Thymus (tissue), 11 donors: ENCODE data around the gene MTA2. TPM values are rescaled to one million over a fixed set of nuclear protein-coding genes. Genes with fewer than 3 reads are reported as not detected.
"Not testable (repeated sequence)": the region's sequence is repeated elsewhere in the genome, so short reads cannot be mapped to it uniquely, and the experiment has no call there.

Source experiments
- DNase-seq, 9 donors: peaks; one replicate each; pipeline ENCODE4 v3.0.0-alpha.2; 2013; ENCODE audit warnings: low spot score in 9 of 9, low read depth in 6 of 9, missing footprints in 1 of 9
- H3K27ac ChIP-seq, 2 donors: one replicate each; pipeline ENCODE4 v1.5.1; 2013; ENCODE audit warnings: control low read depth in 1 of 2, low read depth in 1 of 2, low read length in 1 of 2, mild to moderate bottlenecking in 1 of 2, moderate library complexity in 1 of 2
- H3K27me3 ChIP-seq, 2 donors: one replicate each; pipeline ENCODE4 v1.5.1; 2013; ENCODE audit warnings: low read length in 1 of 2; ENCODE audit not compliant: control insufficient read depth in 2 of 2, insufficient read depth in 1 of 2
- H3K36me3 ChIP-seq, 2 donors: one replicate each; pipeline ENCODE4 v1.5.1; 2013; ENCODE audit warnings: low read length in 1 of 2, mild to moderate bottlenecking in 1 of 2, moderate library complexity in 1 of 2; ENCODE audit not compliant: control insufficient read depth in 2 of 2, insufficient read depth in 2 of 2
- H3K4me1 ChIP-seq, 2 donors: one replicate each; pipeline ENCODE4 v1.5.1; 2013; ENCODE audit warnings: low read length in 2 of 2; ENCODE audit not compliant: control insufficient read depth in 2 of 2, insufficient read depth in 2 of 2
- H3K4me3 ChIP-seq, 2 donors: one replicate each; pipeline ENCODE4 v1.5.1; 2013; ENCODE audit warnings: low read length in 2 of 2, control low read depth in 1 of 2, mild to moderate bottlenecking in 1 of 2
- H3K9me3 ChIP-seq, 2 donors: one replicate each; pipeline ENCODE4 v1.5.1; 2013; ENCODE audit warnings: low read length in 1 of 2, mild to moderate bottlenecking in 1 of 2; ENCODE audit not compliant: control insufficient read depth in 2 of 2, insufficient read depth in 1 of 2
- WGBS: extraction: QIAGEN DNeasy Blood & Tissue Kit; methylation state at CpG from one replicate; pipeline ENCODE4 v1.1.7; 2013; 5-methylcytosine and 5-hydroxymethylcytosine counted together
- polyA plus RNA-seq: library from polyadenylated mRNA; stranded (reverse); fragments of 200-250 nt; gene quantifications from one replicate; pipeline ENCODE4 v1.2.3, GENCODE V29; 2013
- total RNA-seq: library from RNA; stranded (reverse); fragments of 120-200 nt; gene quantifications from one replicate; pipeline ENCODE4 v1.2.4, GENCODE V29; 2013
- donor health status: healthy.

The MTA2 gene
- total and polyA plus RNA-seq, 2 donors, result 79.3 to 121 TPM

DNA sequence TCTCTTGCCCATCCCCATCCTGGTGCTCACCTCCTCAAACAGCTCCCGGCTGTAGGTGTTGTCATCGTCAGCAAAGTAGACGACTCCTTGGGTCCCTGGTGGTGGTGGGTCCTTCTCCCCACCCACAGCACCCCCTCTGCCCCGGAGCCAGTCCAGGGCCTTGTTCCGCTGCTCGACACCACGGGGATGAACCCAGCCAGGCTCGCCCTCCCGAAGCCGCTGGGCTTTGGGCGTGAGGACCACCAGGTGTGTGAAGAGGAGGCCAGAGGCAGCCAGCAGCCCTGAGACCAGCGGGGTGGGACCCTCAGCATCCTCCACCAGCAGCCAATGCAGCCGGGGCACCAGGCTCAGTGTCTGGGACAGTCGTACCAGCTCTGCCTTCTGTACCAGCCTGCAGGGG lies 15.3 kb upstream of the MTA2 start:
- H3K4me1 ChIP-seq, result peaks cover 11 to 17% of the 10 kb centered on the region in 2 donors

DNA sequence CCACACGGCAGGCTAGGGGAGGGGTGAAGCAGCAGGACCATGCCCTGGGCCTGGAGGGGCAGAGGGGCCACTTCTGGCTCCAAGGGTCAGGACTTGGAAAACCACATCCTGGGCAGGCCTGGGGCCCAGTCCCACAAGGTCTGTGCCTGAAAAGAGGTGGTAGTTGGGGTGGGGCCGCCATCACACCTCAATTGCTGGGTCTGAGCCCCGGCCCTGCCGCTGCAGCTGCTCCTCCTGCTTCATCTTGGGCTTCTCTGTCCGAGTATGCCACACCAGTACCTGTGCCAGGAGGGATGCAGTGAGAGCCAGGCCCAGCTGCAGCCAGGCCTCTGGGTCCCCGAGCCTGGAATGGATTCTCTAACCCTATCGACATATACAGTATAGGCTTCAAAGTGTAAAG lies 13.9 kb upstream of the MTA2 start:
- no peak overlapping the region for H3K27ac ChIP-seq
- H3K4me3 ChIP-seq, result no peak overlapping the region
- peaks cover 4 to 20% of the 10 kb centered on the region in 2 donors for H3K4me1 ChIP-seq
- DNase-seq, result no peak
- H3K27me3 ChIP-seq, result no peaks in the 10 kb centered on the region
- H3K9me3 ChIP-seq, result no peaks in the 10 kb centered on the region
- WGBS, result 98% methylated on average over 7 of the region's 7 CpGs
- peaks cover 28 to 30% of the 10 kb centered on the region in 2 donors for H3K36me3 ChIP-seq

More for the DNA sequence above, 15.3 kb upstream of the MTA2 start:
- not testable (repeated sequence) for H3K4me3 ChIP-seq, H3K9me3 ChIP-seq, DNase-seq, H3K27ac ChIP-seq, H3K27me3 ChIP-seq
- H3K36me3 ChIP-seq, result peaks cover 26 to 30% of the 10 kb centered on the region in 2 donors
- WGBS, result 98% methylated on average over 14 of the region's 14 CpGs

DNA sequence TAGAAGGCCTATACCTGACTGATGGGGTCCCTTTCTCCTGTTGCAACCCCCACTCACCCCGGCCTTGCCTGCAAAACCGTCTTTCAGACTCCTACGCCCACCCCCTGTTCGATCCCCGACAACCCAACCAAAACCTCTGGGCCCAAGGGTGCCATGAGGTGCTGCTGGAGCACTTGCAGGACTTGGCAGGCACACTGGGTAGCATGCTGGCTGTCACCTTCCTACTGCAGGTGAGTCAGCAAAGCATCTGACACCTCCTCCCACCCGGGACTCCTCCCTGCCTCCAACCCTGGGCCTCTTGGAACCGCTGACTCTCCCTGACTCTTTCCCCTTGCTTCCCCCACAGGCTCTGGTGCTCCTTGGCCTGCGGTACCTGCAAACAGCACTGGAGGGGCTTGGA lies 12.6 kb upstream of the MTA2 start:
- Histone ChIP-seq H3K27ac (no peak overlapping the region), H3K9me3 (no peaks in the 10 kb centered on the region), H3K4me1 (peaks cover 0 to 17% of the 10 kb centered on the region in 2 donors), H3K27me3 (no peaks in the 10 kb centered on the region), H3K4me3 (no peak overlapping the region), H3K36me3 (peaks cover 30 to 35% of the 10 kb centered on the region in 2 donors)
- no peak for DNase-seq
- WGBS, result 92% methylated on average over 8 of the region's 8 CpGs

DNA sequence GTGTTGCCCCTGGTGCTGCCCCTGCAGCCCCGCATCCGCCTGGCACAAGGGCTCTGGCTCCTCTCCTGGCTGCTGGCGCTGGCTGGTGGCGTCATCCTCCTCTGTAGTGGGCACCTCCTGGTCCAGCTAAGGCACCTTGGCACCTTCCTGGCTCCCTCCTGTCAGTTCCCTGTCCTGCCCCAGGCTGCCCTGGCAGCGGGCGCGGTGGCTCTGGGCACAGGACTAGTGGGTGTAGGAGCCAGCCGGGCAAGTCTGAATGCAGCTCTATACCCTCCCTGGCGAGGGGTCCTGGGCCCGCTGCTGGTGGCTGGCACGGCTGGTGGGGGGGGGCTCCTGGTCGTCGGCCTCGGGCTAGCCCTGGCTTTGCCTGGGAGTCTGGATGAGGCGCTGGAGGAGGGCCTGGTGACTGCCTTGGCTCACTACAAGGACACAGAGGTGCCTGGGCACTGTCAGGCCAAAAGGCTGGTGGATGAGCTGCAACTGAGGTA lies 11.7 kb upstream of the MTA2 start:
- Histone ChIP-seq H3K27ac (peak overlapping the region; percentile 83 to 95), H3K27me3 (no peaks in the 10 kb centered on the region), H3K4me1 (peaks cover 0 to 17% of the 10 kb centered on the region in 2 donors), H3K4me3 (peak overlapping the region; percentile 66 to 81), H3K36me3 (peaks cover 31 to 36% of the 10 kb centered on the region in 2 donors), H3K9me3 (no peaks in the 10 kb centered on the region)
- 93% methylated on average over 15 of the region's 15 CpGs for WGBS
- DNase-seq, result no peak

DNA sequence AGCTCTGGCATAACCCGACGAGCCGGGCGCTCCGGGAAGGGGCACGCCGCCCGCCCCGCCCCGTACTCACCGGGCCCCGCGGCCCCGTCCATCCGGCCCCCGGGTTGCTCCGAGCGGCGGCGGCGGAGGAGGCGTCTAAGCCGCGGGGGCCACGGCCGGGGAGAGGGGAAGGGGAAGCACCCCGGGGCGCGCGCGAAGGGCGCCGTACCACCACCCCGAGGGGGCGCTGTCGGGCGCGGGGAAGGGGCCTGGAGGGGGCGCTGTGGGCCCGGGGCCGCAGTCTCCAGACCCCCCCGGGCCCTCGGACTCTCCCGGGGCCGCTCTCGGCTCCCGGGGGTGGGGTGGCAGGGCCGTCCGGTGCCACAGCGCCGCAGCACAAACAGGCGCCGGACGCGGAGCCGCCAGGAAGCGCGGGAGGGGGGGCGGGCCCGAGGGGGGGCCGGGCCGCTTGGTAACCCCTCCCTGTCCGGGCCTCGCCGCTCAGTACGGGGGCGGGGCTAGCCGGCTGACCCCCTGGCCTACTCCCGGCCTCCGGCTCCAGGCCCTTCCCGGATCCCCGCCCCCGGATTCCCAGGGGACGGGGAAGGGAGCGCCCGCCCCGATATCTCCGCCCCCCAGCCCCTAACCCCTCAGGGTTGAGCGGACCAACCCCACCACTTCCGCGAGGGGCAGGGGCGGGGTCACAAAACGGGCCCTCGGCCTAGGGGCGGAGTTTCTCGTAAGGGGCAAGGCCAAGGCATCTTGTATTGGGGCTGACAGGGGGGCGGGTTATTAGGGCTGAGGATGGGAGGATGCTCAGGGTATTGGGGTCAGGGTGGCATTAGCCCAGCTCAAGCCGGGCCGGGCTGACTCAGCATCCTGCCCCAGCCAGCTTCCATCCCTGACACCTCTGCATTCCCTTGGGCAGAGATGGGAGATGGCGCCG lies 11.0 kb upstream of the MTA2 start, which contains the start of the genes EML3 and ROM1:
TSS of gene EML3 (minus strand) at position 410 of the 925 bp plus-strand sequence. CDS start at position 92, 318 bp downstream.
TSS of gene ROM1 (plus strand) at position 892 of the 925 bp plus-strand sequence. CDS start at position 917, 25 bp downstream.
- Histone ChIP-seq H3K4me3 (peak within 1 kb of the TSS; percentile 66 to 81), H3K4me1 (peaks cover 0 to 17% of the 10 kb centered on the region in 2 donors), H3K27me3 (no peaks in the 10 kb centered on the region), H3K9me3 (no peaks in the 10 kb centered on the region), H3K36me3 (peaks cover 34 to 41% of the 10 kb centered on the region in 2 donors), H3K27ac (peak within 1 kb of the TSS; percentile 83 to 95)
- 4% methylated on average over 90 of the region's 91 CpGs for WGBS
- peak in 6 of 9 donors; percentile 66 to 92 (median 80) for DNase-seq

DNA sequence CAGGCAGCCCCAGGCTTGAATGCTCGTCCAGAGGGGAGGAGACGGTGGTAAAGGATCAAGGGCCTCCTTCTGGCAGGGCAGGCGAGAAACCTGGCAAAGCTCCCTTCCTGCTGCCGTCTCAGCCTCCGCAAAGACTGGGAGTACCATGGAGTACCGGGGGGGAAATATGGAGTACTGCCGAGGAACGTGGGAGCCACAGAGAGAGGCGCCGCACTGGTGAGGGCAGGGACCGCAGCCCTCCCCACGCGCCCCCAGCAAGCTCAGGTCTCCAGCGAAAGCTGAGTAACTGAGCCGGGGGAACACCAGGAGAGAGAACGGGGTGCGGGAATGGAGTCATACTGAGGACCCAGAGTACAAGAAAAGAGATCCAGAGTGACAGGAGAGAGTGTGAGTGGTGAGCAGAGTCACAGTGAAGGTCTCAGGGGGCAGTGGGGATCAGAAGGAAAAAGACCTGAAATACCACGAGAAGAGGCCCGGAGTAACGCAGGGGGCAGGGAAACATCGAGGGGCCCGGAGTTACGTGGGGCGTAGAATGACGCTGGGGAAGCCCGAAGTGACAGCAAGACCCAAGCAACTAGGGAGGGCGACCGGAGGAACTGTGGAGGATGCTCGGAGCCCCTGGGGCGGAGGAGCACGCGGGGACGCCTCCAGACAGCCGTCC lies 10.2 kb upstream of the MTA2 start:
- Histone ChIP-seq H3K9me3 (no peaks in the 10 kb centered on the region), H3K27ac (peak overlapping the region; percentile 78 to 95), H3K36me3 (peaks cover 28 to 35% of the 10 kb centered on the region in 2 donors), H3K27me3 (no peaks in the 10 kb centered on the region), H3K4me1 (peaks cover 0 to 17% of the 10 kb centered on the region in 2 donors), H3K4me3 (peak overlapping the region; percentile 66 to 81)
- 3% methylated on average over 34 of the region's 34 CpGs for WGBS
- peak in 3 of 9 donors; percentile 32 to 52 (median 44) for DNase-seq

DNA sequence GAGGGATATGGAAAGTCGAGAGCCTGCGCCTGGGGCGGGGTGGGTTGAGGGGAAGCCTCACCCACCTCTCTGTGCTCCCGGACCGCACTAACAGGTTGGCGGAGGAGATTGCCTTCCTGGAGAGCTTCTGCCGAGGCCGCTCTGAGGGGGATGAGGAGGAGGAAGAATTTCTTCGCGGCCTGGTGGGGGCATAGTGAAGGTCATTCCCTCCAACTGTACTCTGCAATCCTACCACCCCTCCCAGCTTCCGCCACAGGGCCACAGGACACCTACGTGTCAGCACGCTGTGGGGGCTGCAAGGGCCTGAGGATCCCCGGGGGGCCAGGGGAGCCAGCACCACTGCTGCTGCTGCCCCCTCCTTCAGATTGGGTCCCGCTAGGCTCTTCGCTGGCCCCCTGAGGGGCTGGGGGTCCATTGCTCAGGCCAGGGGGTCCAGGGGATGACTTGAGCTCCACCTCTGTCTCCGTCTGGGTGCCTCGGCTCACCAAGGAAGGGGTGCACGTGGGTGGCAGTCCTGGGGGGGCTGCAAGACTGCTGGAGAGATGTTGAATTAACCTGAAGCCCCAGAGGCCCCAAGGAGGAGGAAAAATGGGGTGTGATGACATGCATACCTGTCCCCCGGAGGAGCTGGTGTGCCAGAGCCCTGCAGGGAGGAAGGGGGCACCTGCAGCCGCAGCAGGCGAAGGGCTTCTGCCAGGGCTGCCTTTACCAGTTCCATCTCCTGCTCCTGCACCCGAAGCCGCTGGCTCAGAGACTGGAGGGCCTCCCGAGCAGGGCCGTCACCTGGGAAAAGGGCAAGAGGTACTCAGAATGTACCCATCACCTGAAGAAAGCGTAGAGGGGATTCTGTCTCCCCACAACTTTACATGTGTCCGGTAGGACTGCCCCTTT lies 9.4 kb upstream of the MTA2 start:
- WGBS, result 87% methylated on average over 28 of the region's 28 CpGs
- H3K4me1 ChIP-seq, result peaks cover 0 to 17% of the 10 kb centered on the region in 2 donors

DNA sequence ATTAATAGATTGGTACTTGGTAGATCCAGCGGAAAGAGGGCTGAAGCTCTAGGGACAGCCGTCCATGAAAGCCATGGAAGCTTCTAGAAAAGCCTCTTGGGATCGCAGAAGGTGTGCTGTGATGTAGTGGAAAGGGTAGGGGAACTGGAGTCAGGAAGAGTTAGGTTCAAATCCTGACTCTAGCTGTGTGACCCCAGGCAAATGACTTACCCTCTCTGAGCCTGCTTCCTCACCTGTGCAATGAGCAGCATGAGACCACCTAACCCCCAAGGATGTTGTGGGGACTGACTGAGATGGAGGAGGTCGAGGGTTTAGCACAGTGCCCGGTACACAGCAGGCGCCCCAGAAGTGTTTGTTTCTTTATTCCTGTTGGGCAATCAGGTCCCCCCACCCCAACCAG lies 8.7 kb upstream of the MTA2 start:
- no peak for DNase-seq
- Histone ChIP-seq H3K4me1 (peaks cover 0 to 17% of the 10 kb centered on the region in 2 donors), H3K27me3 (no peaks in the 10 kb centered on the region), H3K36me3 (peaks cover 29 to 30% of the 10 kb centered on the region in 2 donors), H3K27ac (no peak overlapping the region), H3K4me3 (no peak overlapping the region), H3K9me3 (no peaks in the 10 kb centered on the region)
- 96% methylated on average over 6 of the region's 6 CpGs for WGBS

More for the DNA sequence above, 9.4 kb upstream of the MTA2 start:
- H3K36me3 ChIP-seq, result peaks cover 27 to 29% of the 10 kb centered on the region in 2 donors
- no peak overlapping the region for H3K27ac ChIP-seq
- peak overlapping the region; percentile 66 to 81 for H3K4me3 ChIP-seq
- no peaks in the 10 kb centered on the region for H3K27me3 ChIP-seq
- H3K9me3 ChIP-seq, result no peaks in the 10 kb centered on the region
- no peak for DNase-seq
